Astrocyte (in vitro differentiated cells and primary cell): ENCODE results near the gene NEK7. TPM values are rescaled to one million over a fixed set of nuclear protein-coding genes. Genes with fewer than 3 reads are reported as not detected.

ENCODE experiments used
- DNase-seq: peaks from one replicate; pipeline ENCODE4 v3.0.0-alpha.2; 2010; ENCODE audit warnings: low read depth
- FAIRE-seq: peaks from 2 replicates; lab custom pipeline; 2011; peaks lifted over from hg19 to GRCh38; lab: Jason Lieb, UNC
- H2AFZ ChIP-seq: 2 replicates; pipeline ENCODE4 v1.6.0; 2012; ENCODE audit warnings: low read depth, low read length, inconsistent platforms
- H3K27ac ChIP-seq: 2 replicates; pipeline ENCODE4 v1.5.1; 2011; ENCODE audit warnings: low read depth, low read length, inconsistent platforms
- H3K27me3 ChIP-seq: 2 replicates; pipeline ENCODE4 v1.6.0; 2011; ENCODE audit warnings: low read length, inconsistent platforms; ENCODE audit not compliant: insufficient read depth
- H3K36me3 ChIP-seq: 2 replicates; pipeline ENCODE4 v1.5.1; 2011; ENCODE audit warnings: low read length, inconsistent platforms; ENCODE audit not compliant: insufficient read depth
- H3K4me1 ChIP-seq: 2 replicates; pipeline ENCODE4 v1.5.1; 2011; ENCODE audit warnings: low read length, inconsistent platforms; ENCODE audit not compliant: insufficient read depth
- H3K4me2 ChIP-seq: 2 replicates; pipeline ENCODE4 v1.6.0; 2012; ENCODE audit warnings: low read length, inconsistent platforms
- H3K4me3 ChIP-seq: 2 replicates; pipeline ENCODE4 v1.5.1; 2011; ENCODE audit warnings: low read depth, mild to moderate bottlenecking, low read length, inconsistent platforms; ENCODE audit not compliant: insufficient read depth
- H3K79me2 ChIP-seq: 2 replicates; pipeline ENCODE4 v1.6.0; 2012; ENCODE audit warnings: mild to moderate bottlenecking, low read length, inconsistent platforms; ENCODE audit not compliant: insufficient read depth
- H3K9ac ChIP-seq: 2 replicates; pipeline ENCODE4 v1.6.0; 2012; ENCODE audit warnings: mild to moderate bottlenecking, low read length, inconsistent platforms
- H3K9me3 ChIP-seq: 2 replicates; pipeline ENCODE4 v1.5.1; 2012; ENCODE audit warnings: low read depth, mild to moderate bottlenecking, low read length, inconsistent platforms; ENCODE audit not compliant: insufficient read depth
- H4K20me1 ChIP-seq: 2 replicates; pipeline ENCODE4 v1.6.0; 2012; ENCODE audit warnings: low read length, inconsistent platforms; ENCODE audit not compliant: insufficient read depth
- H3K27ac Mint-ChIP-seq: one replicate; pipeline ENCODE4 v1.8.0; 2021; ENCODE audit warnings: mild to moderate bottlenecking, mixed read lengths; ENCODE audit not compliant: unreplicated experiment
- H3K27me3 Mint-ChIP-seq: one replicate; pipeline ENCODE4 v1.8.0; 2021; ENCODE audit warnings: low read depth, mixed read lengths; ENCODE audit not compliant: unreplicated experiment
- H3K36me3 Mint-ChIP-seq: one replicate; pipeline ENCODE4 v1.8.0; 2021; ENCODE audit warnings: low read depth, mixed read lengths; ENCODE audit not compliant: unreplicated experiment
- H3K4me1 Mint-ChIP-seq: one replicate; pipeline ENCODE4 v1.8.0; 2021; ENCODE audit warnings: low read depth, mixed read lengths; ENCODE audit not compliant: unreplicated experiment
- H3K4me3 Mint-ChIP-seq: one replicate; pipeline ENCODE4 v1.8.0; 2021; ENCODE audit warnings: mild to moderate bottlenecking, moderate library complexity, mixed read lengths; ENCODE audit not compliant: unreplicated experiment
- H3K9me3 Mint-ChIP-seq: one replicate; pipeline ENCODE4 v1.8.0; 2021; ENCODE audit warnings: mild to moderate bottlenecking, mixed read lengths; ENCODE audit not compliant: unreplicated experiment
- CTCF ChIP-seq: IDR thresholded peaks from 2 replicates; pipeline ENCODE4 v1.5.1; 2011; ENCODE audit warnings: low read depth, mild to moderate bottlenecking, inconsistent platforms, low read length, moderate library complexity; ENCODE audit not compliant: insufficient read depth
- EZH2 ChIP-seq: IDR thresholded peaks from 2 replicates; pipeline ENCODE4 v1.6.1; 2012; ENCODE audit warnings: mild to moderate bottlenecking, low read length, inconsistent platforms; ENCODE audit not compliant: insufficient read depth
- total RNA-seq: library from RNA; stranded (reverse); gene quantifications from 2 replicates; pipeline ENCODE4 v1.2.1, GENCODE V29; 2021

The NEK7 gene
- total RNA-seq, 1 donor from 2014 or later, result 125 TPM

DNA sequence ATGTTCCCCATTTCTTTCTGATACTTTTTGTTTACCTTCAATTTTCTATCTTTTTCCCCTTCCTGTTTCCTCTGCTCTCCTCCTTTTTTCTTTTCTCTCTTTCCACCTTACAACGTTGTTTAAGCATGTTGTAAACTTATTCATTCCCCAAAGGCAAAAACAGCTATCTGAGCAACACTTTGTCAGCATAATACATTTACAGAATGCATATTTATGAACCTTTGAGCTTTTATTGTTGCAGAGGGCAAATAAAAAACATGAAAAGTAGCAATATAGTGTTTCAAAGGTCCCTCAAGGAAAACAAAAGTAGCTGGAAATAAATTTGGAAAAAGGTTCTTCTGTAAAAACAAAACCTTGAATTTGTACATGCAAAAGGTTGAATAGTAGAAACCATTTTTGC, 214.2 kb downstream of the NEK7 start:
- peaks cover 3% of the 10 kb centered on the region for H3K4me1 Mint-ChIP-seq
- TF ChIP-seq CTCF (no peak), EZH2 (no peak)
- peaks cover 2% of the 10 kb centered on the region for H3K36me3 Mint-ChIP-seq

More for the DNA sequence above, 214.2 kb downstream of the NEK7 start:
- no peaks in the 10 kb centered on the region for H3K4me1 ChIP-seq
- no peaks in the 10 kb centered on the region for H3K79me2 ChIP-seq
- H3K4me3 ChIP-seq, result no peak overlapping the region
- Mint-ChIP-seq H3K27ac (no peak overlapping the region), H3K9me3 (peaks cover 7% of the 10 kb centered on the region), H3K4me3 (no peak overlapping the region), H3K27me3 (no peaks in the 10 kb centered on the region)
- DNase-seq, result no peak
- no peaks in the 10 kb centered on the region for H4K20me1 ChIP-seq
- no peak overlapping the region for H3K4me2 ChIP-seq
- no peak overlapping the region for H2AFZ ChIP-seq
- H3K36me3 ChIP-seq, result no peaks in the 10 kb centered on the region
- FAIRE-seq, result no peak
- no peak overlapping the region for H3K27ac ChIP-seq
- H3K9ac ChIP-seq, result no peak overlapping the region
- peaks cover 4% of the 10 kb centered on the region for H3K9me3 ChIP-seq
- H3K27me3 ChIP-seq, result no peaks in the 10 kb centered on the region

Other genes with a start within 250 kb of the NEK7 start
- not detected in 2 replicates for gene LHX9, start 239.6 kb upstream of the NEK7 start, total RNA-seq